Keratinocyte (primary cell): ENCODE results near the gene KLHL29. TPM values are rescaled to one million over a fixed set of nuclear protein-coding genes. Genes with fewer than 3 reads are reported as not detected.

Experiments
- DNase-seq: peaks from one replicate; pipeline ENCODE4 v3.0.0-alpha.2; 2011; ENCODE audit warnings: low read depth, missing footprints, low spot score
- FAIRE-seq: peaks from 2 replicates; lab custom pipeline; 2011; peaks lifted over from hg19 to GRCh38; lab: Jason Lieb, UNC
- H2AFZ ChIP-seq: 2 replicates; pipeline ENCODE4 v1.6.0; 2012; ENCODE audit warnings: low read length, control low read depth, inconsistent platforms; ENCODE audit not compliant: control insufficient read depth
- H3K27ac ChIP-seq: 2 replicates; pipeline ENCODE4 v1.5.1; 2011; ENCODE audit warnings: low read length; ENCODE audit not compliant: control insufficient read depth, insufficient read depth
- H3K27me3 ChIP-seq: 3 replicates; pipeline ENCODE4 v1.6.0; 2011; ENCODE audit warnings: low read length; ENCODE audit not compliant: control insufficient read depth, insufficient read depth; ENCODE audit errors: extremely low read depth
- H3K36me3 ChIP-seq, 2 experiments: 2 replicates in 1 of 2; 3 replicates in 1 of 2; pipeline ENCODE4 v1.5.1; 2011; ENCODE audit warnings: low read length in 2 of 2, mild to moderate bottlenecking in 1 of 2; ENCODE audit not compliant: control insufficient read depth in 2 of 2, insufficient read depth in 2 of 2; ENCODE audit errors: extremely low read depth in 1 of 2
- H3K4me1 ChIP-seq: 3 replicates; pipeline ENCODE4 v1.5.1; 2011; ENCODE audit warnings: low read length; ENCODE audit not compliant: control insufficient read depth, insufficient read depth; ENCODE audit errors: extremely low read depth
- H3K4me2 ChIP-seq: 3 replicates; pipeline ENCODE4 v1.6.0; 2011; ENCODE audit warnings: low read depth, low read length; ENCODE audit not compliant: control insufficient read depth, insufficient read depth; ENCODE audit errors: extremely low read depth
- H3K4me3 ChIP-seq, 3 experiments: fragments of 200-600 bp in 1 of 3; sonication (generic) in 1 of 3; 2 replicates in 2 of 3; 3 replicates in 1 of 3; pipeline ENCODE4 v1.5.1; 2011 to 2016; ENCODE audit warnings: low read length in 3 of 3, mild to moderate bottlenecking in 3 of 3, control low read depth in 2 of 3, inconsistent platforms in 1 of 3, low read depth in 1 of 3, mixed read lengths in 1 of 3, mixed run types in 1 of 3, moderate library complexity in 1 of 3; ENCODE audit not compliant: control insufficient read depth in 2 of 3, insufficient read depth in 2 of 3; ENCODE audit errors: extremely low read depth in 1 of 3
- H3K79me2 ChIP-seq: 2 replicates; pipeline ENCODE4 v1.6.0; 2012; ENCODE audit warnings: low read length; ENCODE audit not compliant: control insufficient read depth, insufficient read depth
- H3K9ac ChIP-seq: 3 replicates; pipeline ENCODE4 v1.6.0; 2011; ENCODE audit warnings: low read length; ENCODE audit not compliant: control insufficient read depth, insufficient read depth; ENCODE audit errors: extremely low read depth
- H3K9me1 ChIP-seq: 3 replicates; pipeline ENCODE4 v1.6.0; 2011; ENCODE audit warnings: low read length; ENCODE audit not compliant: control insufficient read depth, insufficient read depth; ENCODE audit errors: extremely low read depth
- H3K9me3 ChIP-seq: 2 replicates; pipeline ENCODE4 v1.5.1; 2012; ENCODE audit warnings: low read depth, low read length; ENCODE audit not compliant: control insufficient read depth
- H4K20me1 ChIP-seq: 3 replicates; pipeline ENCODE4 v1.6.0; 2011; ENCODE audit warnings: low read length; ENCODE audit not compliant: control insufficient read depth, insufficient read depth; ENCODE audit errors: extremely low read depth
- CTCF ChIP-seq, 3 experiments: IDR thresholded peaks in 1 of 3; conservative IDR thresholded peaks in 1 of 3; optimal IDR thresholded peaks in 1 of 3; 2 replicates in 2 of 3; 3 replicates in 1 of 3; pipeline versions ENCODE3 to v1.5.1; 2011; ENCODE audit warnings: low read length in 3 of 3, mild to moderate bottlenecking in 3 of 3, moderate library complexity in 2 of 3, control low read depth in 1 of 3, inconsistent platforms in 1 of 3; ENCODE audit not compliant: insufficient read depth in 2 of 3; ENCODE audit errors: extremely low read depth in 1 of 3
- EZH2 ChIP-seq: IDR thresholded peaks from one replicate; pipeline ENCODE4 v1.6.1; 2012; ENCODE audit warnings: inconsistent platforms, mild to moderate bottlenecking, low read length, moderate library complexity
- dilution Hi-C: fragments of 300-500 bp; cut with MboI; formaldehyde crosslinking; loops from one replicate; pipeline ENCODE4 v1.7.0; 2020; ENCODE audit warnings: low sequenced_read_pairs; ENCODE audit not compliant: extremely low pct_ligation_motif_present
- polyA plus RNA-seq, 5 experiments: library from polyadenylated mRNA; depleted of rRNA in 3 of 5; stranded (reverse) in 3 of 5; stranded (forward) in 1 of 5; unstranded in 1 of 5; fragments of >200 nt; gene quantifications; 1 replicate in 1 of 5; 2 replicates in 3 of 5; 3 replicates in 1 of 5; pipeline versions ENCODE4 v1.2.1 to v1.2.3, GENCODE V29; 2011 to 2012; ENCODE audit warnings: missing spikeins in 2 of 5, low read depth in 1 of 5, low replicate concordance in 1 of 5

The KLHL29 gene
- polyA plus RNA-seq, 1 donor (not counting 4 experiments of a cell fraction or from before 2014, with no cell fraction given) = 4.7 TPM

- Histone ChIP-seq H3K9me1 (no peaks in the 10 kb centered on the region), H3K36me3 (no peaks in the 10 kb centered on the region), H3K4me3 (no peak overlapping the region), H3K27ac (no peak overlapping the region), H3K27me3 (no peaks in the 10 kb centered on the region), H4K20me1 (no peaks in the 10 kb centered on the region), H2AFZ (no peak overlapping the region), H3K9ac (no peak overlapping the region), H3K9me3 (no peaks in the 10 kb centered on the region), H3K79me2 (no peaks in the 10 kb centered on the region), H3K4me2 (no peak overlapping the region), H3K4me1 (no peaks in the 10 kb centered on the region)
- TF ChIP-seq CTCF (optimal IDR thresholded peaks at IDR 0.05 in 1 of 3, IDR thresholded peaks at IDR 0.05 in 1 of 3, conservative IDR thresholded peaks at IDR 0.05 in 1 of 3; ENCODE audit: extremely low read depth in 1 of 3, insufficient read depth in 2 of 3, low read length in 3 of 3) (no peak), EZH2 (no peak)
- DNase-seq (no peak), FAIRE-seq (no peak)
- dilution Hi-C loops = no loop called here
Measured at GRCh38 chr2:23625726-23626125, 240.7 kb downstream of the KLHL29 start.

- TF ChIP-seq CTCF (optimal IDR thresholded peaks at IDR 0.05 in 1 of 3, IDR thresholded peaks at IDR 0.05 in 1 of 3, conservative IDR thresholded peaks at IDR 0.05 in 1 of 3; ENCODE audit: extremely low read depth in 1 of 3, insufficient read depth in 2 of 3, low read length in 3 of 3) (no peak), EZH2 (no peak)
- dilution Hi-C loops = no loop called here
- H3K9me1 ChIP-seq = no peaks in the 10 kb centered on the region
- H3K4me3 ChIP-seq = no peak overlapping the region
- no peak overlapping the region for H3K9ac ChIP-seq
- no peak overlapping the region for H3K4me2 ChIP-seq
- H2AFZ ChIP-seq = no peak overlapping the region
- no peaks in the 10 kb centered on the region for H3K27me3 ChIP-seq
- no peaks in the 10 kb centered on the region for H3K9me3 ChIP-seq
- DNase-seq (no peak), FAIRE-seq (no peak)
- H3K36me3 ChIP-seq = no peaks in the 10 kb centered on the region
- no peaks in the 10 kb centered on the region for H3K4me1 ChIP-seq
- no peaks in the 10 kb centered on the region for H4K20me1 ChIP-seq
- no peaks in the 10 kb centered on the region for H3K79me2 ChIP-seq
- H3K27ac ChIP-seq = no peak overlapping the region
Measured at GRCh38 chr2:23626701-23627230, 241.8 kb downstream of the KLHL29 start.
